Hippocampal formation (tissue), 2 donors: ENCODE results near the gene PSEN2.

ENCODE experiments used
- DNase-seq, 2 donors: peaks; one replicate each; lab custom pipeline; 2025; lab: John Stamatoyannopoulos, UW

PSEN2 gene

GRCh38 chr1:226886122-226886901 is 15.9 kb downstream of the PSEN2 start:
- DNase-seq, result no peak

DNA sequence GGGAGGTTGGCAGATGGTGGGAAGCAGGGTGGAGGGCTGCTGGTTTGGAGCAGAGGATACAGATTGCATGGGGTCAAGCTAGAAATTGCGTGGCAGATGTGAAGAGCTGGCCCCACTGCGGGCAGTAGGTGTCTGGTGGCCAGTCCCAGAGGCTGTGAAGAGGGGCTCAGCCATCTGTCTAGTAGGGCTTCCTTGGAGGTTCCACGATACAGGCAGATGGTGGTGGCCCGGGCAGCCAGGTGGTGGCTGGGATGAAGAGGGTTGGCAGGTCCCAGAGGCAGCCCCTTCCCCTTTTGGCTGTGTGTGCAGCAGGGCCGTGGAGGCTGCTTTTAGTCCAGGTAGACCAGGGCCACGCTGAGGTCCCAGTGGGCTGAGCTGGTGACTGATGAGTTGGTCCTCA is 16.6 kb downstream of the PSEN2 start:
- no peak for DNase-seq

DNA sequence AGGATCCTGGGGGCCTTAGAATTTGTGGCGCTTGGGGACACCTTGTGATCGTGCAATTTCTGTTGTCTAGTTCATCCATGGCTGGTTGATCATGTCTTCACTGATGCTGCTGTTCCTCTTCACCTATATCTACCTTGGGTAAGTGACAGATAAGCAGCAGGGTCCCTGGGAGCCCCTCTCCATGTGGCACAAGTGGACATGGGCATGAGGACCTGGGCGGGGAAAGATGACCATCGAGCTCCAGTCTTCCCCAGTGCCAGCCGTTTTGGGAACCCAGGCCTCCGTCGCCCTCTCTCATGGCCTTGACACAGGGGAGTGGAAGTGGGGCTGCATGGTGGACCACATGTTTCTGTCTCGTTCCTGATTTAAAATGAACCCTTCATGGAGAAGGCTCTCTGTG is 17.6 kb downstream of the PSEN2 start:
- DNase-seq, result no peak

DNA sequence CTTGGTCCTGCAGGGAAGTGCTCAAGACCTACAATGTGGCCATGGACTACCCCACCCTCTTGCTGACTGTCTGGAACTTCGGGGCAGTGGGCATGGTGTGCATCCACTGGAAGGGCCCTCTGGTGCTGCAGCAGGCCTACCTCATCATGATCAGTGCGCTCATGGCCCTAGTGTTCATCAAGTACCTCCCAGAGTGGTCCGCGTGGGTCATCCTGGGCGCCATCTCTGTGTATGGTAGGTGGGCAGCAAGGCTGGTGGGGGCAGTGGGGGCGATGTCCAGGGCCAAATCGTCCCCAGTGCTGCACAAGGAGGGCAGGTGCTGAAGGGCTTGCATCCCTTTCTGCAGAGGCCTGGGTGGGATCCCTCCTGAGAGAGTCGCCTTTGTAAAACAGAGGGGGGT is 18.4 kb downstream of the PSEN2 start:
- DNase-seq, result no peak

DNA sequence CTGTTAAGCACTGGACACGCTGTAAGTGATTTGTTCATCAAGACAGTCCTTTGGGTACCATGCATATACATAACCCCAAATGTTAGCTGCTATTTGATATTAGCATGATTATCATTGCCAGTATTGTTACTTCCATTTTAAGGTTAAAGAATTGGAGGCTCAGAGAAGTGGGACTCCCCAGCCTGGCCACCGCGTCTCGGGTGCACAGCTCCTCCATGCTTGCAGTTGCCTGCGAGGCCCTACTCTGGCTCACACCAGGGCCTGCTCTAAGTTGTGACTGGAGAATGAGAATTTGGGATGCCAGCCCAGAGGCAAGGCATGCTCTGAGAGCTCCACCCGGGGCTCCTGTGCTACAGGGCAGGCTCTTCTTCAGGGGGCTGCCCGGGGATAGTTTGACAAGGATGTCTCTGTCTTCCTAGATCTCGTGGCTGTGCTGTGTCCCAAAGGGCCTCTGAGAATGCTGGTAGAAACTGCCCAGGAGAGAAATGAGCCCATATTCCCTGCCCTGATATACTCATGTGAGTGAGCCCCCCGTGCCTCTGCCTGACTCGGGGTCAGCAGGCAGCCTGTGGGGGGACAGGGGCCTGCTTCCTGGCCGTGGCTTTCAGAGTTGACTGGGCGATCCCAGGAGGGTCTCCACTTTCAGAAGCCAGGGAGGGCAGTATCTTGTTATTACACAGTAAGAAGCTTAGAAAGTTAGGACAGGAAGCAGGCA is 19.4 kb downstream of the PSEN2 start:
- DNase-seq, result no peak

DNA sequence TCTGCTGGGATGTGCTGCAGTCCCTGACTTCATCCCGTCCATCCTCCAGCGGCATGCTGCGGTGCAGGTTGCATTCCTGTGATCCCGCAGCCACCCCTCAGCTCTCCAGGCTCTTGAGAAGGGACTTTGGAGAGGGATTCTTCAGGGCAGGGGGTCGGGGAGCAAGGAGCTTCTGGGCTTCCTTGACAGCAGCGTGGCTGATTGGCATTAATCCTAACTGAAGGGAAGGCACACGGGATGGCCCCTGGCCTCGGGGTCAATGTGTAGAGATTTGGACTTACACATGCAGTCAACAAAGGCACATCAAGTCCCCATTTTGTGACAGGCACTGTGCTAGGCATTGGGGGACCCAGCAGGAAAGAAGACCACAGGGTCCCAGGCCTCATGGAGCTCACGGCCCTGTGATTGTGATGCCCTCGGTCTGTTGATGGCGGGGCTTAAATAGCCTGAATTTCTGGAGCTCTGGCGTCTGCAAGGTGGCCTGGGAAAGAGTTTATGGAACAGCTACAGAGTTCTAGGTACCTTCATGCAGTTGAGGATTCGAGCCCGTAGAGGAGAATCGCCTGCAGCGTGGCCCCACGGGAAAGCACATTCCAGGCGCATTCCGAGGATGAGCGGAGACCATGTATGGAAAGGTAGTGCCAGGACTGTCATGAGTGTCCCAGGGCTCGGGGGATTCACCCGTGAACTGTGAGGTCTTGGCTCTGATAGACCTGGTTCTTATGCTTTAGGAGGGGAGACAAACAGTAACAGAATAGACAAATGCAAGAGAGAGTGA is 20.1 kb downstream of the PSEN2 start:
- DNase-seq, result no peak

GRCh38 chr1:226891346-226891745 is 20.9 kb downstream of the PSEN2 start:
- no peak for DNase-seq

GRCh38 chr1:226891846-226892523 is 21.6 kb downstream of the PSEN2 start:
- no peak for DNase-seq

GRCh38 chr1:226892524-226892875 is 22.1 kb downstream of the PSEN2 start:
- no peak for DNase-seq

DNA sequence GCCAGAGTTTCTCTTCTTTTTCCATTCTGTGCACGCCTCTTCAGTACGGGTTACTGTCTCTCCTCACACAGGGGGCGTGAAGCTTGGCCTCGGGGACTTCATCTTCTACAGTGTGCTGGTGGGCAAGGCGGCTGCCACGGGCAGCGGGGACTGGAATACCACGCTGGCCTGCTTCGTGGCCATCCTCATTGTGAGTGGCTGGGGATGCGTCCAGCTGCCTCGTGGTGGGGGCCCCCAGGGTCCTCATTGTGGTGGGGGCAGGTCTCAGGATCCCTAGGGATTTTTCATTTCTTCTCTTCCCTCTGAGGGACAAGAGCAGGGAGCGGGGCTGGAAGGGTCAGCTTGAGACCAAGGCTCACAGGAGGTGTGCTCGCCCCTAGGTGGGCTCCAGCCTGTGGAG is 23.5 kb downstream of the PSEN2 start:
- DNase-seq, result no peak

- DNase-seq, result no peak
These were observed 24.4 kb downstream of the PSEN2 start for GRCh38 chr1:226894826-226895225.

DNA sequence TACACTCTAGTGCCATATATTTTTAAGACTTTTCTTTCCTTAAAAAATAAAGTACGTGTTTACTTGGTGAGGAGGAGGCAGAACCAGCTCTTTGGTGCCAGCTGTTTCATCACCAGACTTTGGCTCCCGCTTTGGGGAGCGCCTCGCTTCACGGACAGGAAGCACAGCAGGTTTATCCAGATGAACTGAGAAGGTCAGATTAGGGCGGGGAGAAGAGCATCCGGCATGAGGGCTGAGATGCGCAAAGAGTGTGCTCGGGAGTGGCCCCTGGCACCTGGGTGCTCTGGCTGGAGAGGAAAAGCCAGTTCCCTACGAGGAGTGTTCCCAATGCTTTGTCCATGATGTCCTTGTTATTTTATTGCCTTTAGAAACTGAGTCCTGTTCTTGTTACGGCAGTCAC is 25.2 kb downstream of the PSEN2 start:
- no peak for DNase-seq

GRCh38 chr1:226898246-226898645 is 27.8 kb downstream of the PSEN2 start:
- no peak for DNase-seq

GRCh38 chr1:226901421-226901820 is 31.0 kb downstream of the PSEN2 start:
- no peak for DNase-seq

DNA sequence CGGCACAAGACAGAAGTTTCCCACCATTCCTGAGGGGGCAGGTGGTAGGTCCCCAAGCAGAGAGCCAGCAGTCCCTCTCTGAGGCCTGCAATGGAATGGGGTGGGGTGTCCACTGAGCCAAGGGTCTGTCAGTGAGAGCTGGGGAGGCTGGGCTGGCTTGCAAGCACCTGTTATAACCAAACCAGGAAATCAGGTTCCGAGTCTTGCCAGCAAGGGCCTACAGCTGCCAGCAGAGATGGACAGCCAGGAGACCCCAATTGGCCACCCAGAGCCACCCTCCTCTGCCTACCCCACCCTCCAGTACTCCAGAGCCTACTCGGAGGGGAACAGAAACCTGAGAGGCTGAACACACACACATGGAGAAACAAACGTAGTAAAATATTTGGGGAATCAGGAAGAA is 32.2 kb downstream of the PSEN2 start:
- no peak for DNase-seq

GRCh38 chr1:226903819-226904716 is 33.7 kb downstream of the PSEN2 start:
- no peak for DNase-seq

- no peak for DNase-seq
These were observed 34.4 kb downstream of the PSEN2 start for GRCh38 chr1:226904772-226905171.

DNA sequence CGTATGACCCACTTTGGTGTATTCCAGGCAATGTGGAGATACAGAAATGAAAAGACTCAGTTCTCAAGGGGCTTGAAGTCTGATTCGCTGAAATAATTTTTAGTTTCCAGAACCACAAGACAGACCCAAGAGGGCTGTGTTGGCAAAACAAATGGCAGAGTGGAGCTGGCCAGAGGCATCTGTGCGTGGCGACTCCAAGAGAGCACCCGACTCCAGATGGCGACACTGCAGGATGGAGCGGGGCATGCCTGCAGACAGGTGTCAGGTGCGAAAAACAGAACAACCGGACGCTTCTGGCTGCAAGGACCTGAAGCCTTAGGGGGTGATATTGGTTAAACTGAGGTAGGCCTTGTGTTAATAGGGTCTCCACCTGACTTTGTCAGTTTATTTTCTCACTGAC is 38.0 kb downstream of the PSEN2 start:
- no peak for DNase-seq

DNA sequence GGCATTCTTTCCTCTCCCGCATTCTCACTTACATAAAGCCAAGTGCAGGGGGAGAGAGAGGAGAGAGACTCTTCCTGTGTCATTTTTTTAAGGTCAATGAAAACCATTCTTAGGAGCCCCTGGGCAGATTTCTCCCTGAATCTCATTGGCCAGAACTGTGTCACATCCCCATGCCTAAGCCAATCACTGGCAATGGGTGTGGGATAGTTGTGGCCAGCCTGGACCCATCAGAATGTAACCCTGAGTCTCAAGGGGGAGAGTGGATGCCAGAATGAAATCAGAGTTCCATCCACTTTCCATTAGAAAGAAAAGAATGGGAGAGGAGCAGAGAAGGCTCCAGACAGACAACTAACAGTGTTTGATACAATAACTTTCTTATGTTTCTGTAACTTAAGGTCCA is 38.5 kb downstream of the PSEN2 start:
- DNase-seq, result no peak

DNA sequence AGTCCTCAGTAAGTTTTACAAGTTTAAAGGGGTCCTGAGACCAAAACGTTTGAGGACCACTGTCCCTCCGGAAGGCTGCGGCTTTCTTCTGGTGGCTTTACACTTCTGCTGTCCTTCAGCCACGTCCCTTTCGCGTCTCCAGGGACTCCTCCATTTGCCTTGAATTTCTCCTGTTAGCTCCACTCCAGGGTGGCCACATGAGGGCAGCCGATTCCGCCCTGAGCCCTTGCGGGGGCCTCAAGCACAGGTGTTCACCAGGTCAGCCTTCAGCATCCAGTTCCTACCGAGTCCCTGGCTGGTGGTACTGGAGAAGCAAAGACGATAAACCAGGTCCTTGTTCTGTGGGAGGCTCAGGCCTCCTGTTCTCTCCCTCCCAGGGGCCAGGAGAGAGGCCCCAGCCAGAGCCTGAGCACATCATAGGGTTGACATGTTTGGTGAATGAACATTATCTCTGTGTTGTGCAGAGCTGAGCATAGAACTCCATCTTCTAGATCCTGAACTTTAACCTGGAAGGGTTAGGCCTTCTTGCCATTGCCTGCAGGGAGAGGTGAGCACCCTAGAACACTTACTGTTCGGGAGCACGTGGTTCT is 42.3 kb downstream of the PSEN2 start:
- peak; percentile 5 to 30 for DNase-seq

GRCh38 chr1:226915672-226915995 is 45.2 kb downstream of the PSEN2 start:
- DNase-seq, result no peak
